HG03439 (cell line): ENCODE data around the gene FGF7.
"Not testable (repeated sequence)": the region's sequence is repeated elsewhere in the genome, so short reads cannot be mapped to it uniquely, and the experiment has no call there.

Experiments
- ATAC-seq: cut with Tn5 transposase; IDR thresholded peaks from one replicate; pipeline ENCODE4 v1.9.1; 2021; ENCODE audit warnings: mild to moderate bottlenecking, moderate library complexity; ENCODE audit not compliant: unreplicated experiment

Gene FGF7

GRCh38 chr15:49438962-49439631 is 16.1 kb downstream of the FGF7 start:
- peak; percentile 88 for ATAC-seq

- ATAC-seq: no peak
Measured at GRCh38 chr15:49439678-49440395, 16.8 kb downstream of the FGF7 start.

GRCh38 chr15:49441356-49441755 is 18.3 kb downstream of the FGF7 start:
- no peak for ATAC-seq

- no peak for ATAC-seq
Measured at GRCh38 chr15:49441816-49442215, 18.8 kb downstream of the FGF7 start.

GRCh38 chr15:49452595-49452994 is 29.6 kb downstream of the FGF7 start:
- no peak for ATAC-seq

- no peak for ATAC-seq
Measured at GRCh38 chr15:49456166-49456565, 33.1 kb downstream of the FGF7 start.

- no peak for ATAC-seq
Measured at GRCh38 chr15:49458145-49458544, 35.1 kb downstream of the FGF7 start.

GRCh38 chr15:49460411-49460941 is 37.4 kb downstream of the FGF7 start:
- ATAC-seq: no peak

- no peak for ATAC-seq
Measured at GRCh38 chr15:49462232-49462844, 39.3 kb downstream of the FGF7 start.

- ATAC-seq: no peak
Measured at GRCh38 chr15:49464522-49464921, 41.5 kb downstream of the FGF7 start.

GRCh38 chr15:49466119-49466518 is 43.1 kb downstream of the FGF7 start:
- no peak for ATAC-seq

GRCh38 chr15:49467746-49468480 is 44.9 kb downstream of the FGF7 start:
- ATAC-seq: no peak

GRCh38 chr15:49468481-49468839 is 45.4 kb downstream of the FGF7 start:
- no peak for ATAC-seq

GRCh38 chr15:49471248-49471647 is 48.2 kb downstream of the FGF7 start:
- not testable (repeated sequence) for ATAC-seq

- peak; percentile 77 for ATAC-seq
Measured at GRCh38 chr15:49471733-49472132, 48.7 kb downstream of the FGF7 start.

- ATAC-seq: no peak
Measured at GRCh38 chr15:49472338-49472737, 49.3 kb downstream of the FGF7 start.

- ATAC-seq: no peak
Measured at GRCh38 chr15:49473031-49473430, 50.0 kb downstream of the FGF7 start.

- not testable (repeated sequence) for ATAC-seq
Measured at GRCh38 chr15:49478021-49478420, 55.0 kb downstream of the FGF7 start.

GRCh38 chr15:49478982-49479381 is 55.9 kb downstream of the FGF7 start:
- not testable (repeated sequence) for ATAC-seq

- ATAC-seq: not testable (repeated sequence)
Measured at GRCh38 chr15:49485401-49485800, 62.4 kb downstream of the FGF7 start.

GRCh38 chr15:49490966-49491365 is 67.9 kb downstream of the FGF7 start:
- ATAC-seq: no peak
